ENCODE measurements around the gene BIVM.
A peak's percentile ranks its signal among the peaks of the same experiment; 100 is the strongest.

Gene BIVM

DNA sequence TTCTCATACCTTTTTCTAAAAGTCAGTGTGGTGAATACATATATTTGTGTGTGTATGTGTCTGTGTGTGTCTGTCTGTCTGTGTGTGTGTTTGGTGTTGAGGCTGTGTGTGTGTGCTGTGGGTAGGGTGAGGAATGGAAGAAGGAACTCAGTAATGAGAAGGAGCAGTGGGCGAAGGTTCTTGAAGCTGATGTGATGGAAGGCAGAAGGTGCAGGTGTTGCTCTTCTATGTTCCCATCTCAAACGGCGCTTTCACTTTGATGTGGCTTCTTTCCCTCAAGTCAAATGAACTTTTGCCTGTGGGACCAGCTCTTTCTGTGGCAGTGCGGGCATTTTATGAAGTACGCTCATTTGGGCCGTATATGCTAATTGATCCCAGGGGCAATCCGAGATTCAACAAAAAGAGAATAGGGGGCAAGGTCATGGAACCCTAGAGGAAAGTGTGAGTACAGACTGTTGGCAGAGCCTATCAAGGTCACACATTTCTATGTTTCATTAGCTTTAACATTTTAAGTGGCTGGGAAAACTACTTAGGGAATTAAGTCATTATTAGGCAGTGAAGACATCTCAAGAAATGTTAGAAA is 15.2 kb downstream of the BIVM start:
- H3K4me3 Mint-ChIP-seq = peak overlapping the region; percentile 2 to 22
- DNase-seq = no peak
- no peaks in the 10 kb centered on the region for H3K27me3 Mint-ChIP-seq
- peaks cover 21% of the 10 kb centered on the region for H3K4me1 Mint-ChIP-seq
- ATAC-seq = no peak
- peak overlapping the region in 1 of 2 donors; percentile 10 for H3K27ac Mint-ChIP-seq
- H3K9me3 Mint-ChIP-seq = peaks cover 4 to 6% of the 10 kb centered on the region in 2 donors

DNA sequence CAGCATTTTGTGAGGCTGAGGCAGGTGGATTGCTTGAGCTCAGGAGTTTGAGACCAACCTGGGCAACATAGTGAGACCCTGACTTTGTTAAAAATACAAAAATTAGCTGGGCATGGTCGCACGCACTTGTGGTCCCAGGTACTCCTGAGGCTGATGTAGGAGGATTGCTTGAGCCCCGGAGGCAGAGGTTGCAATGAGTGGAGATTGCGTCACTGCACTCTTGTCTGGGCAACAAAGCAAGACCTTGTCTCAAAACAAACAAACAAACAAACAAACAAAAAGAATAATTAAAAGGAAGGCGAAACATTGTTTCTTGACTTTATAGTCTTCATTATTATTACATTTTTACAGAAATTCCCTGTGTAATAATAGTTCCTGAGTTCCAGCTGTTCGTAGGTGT is 15.9 kb downstream of the BIVM start:
- no peaks in the 10 kb centered on the region for H3K27me3 Mint-ChIP-seq
- no peak overlapping the region for H3K27ac Mint-ChIP-seq
- H3K9me3 Mint-ChIP-seq = peaks cover 4 to 5% of the 10 kb centered on the region in 2 donors
- DNase-seq = no peak
- H3K4me1 Mint-ChIP-seq = peaks cover 21% of the 10 kb centered on the region
- ATAC-seq = no peak
- H3K4me3 Mint-ChIP-seq = no peak overlapping the region

DNA sequence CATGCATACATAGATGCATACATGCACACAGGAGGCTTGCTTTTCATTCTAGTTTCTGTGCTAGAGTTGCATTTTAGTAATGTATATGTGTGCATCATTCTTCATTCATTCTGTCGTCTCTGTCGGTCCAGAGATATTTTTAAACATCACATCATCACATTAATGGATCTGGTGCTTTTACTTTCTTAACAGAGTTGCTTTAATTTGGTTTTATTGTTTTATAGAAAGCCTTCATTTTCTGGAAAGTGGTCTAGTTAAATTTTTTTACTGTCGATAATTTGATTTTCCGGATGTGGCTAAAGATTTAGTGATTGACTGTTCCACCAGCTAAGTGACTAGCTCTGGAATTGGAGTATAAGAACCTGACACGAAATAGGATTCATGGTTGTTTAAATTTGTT is 16.9 kb downstream of the BIVM start:
- H3K9me3 Mint-ChIP-seq = no peaks in the 10 kb centered on the region
- no peaks in the 10 kb centered on the region for H3K27me3 Mint-ChIP-seq
- H3K4me1 Mint-ChIP-seq = peaks cover 21% of the 10 kb centered on the region
- DNase-seq (no peak), ATAC-seq (no peak)
- peak overlapping the region in 1 of 2 donors; percentile 61 for H3K27ac Mint-ChIP-seq
- H3K4me3 Mint-ChIP-seq = no peak overlapping the region

DNA sequence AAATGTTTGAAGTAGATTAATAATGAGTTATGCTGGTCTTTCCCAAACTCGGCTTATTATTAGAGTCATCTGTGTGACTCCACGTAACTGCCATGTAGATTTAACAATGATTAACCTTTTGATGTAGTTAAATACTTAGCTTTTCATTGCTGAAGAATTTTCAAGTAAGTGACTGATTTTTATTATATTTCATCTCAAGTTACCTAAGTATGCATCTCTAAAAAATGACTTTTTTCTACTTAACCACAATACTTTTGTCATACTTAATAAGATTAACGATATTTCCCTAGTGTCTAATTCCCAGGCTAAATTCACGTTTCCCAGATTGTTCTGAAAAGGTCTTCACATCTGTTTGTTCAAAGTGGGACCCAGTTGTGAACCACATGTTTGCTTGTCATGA is 17.8 kb downstream of the BIVM start:
- Mint-ChIP-seq H3K27ac (no peak overlapping the region), H3K4me1 (peaks cover 21% of the 10 kb centered on the region), H3K4me3 (no peak overlapping the region), H3K9me3 (no peaks in the 10 kb centered on the region), H3K27me3 (no peaks in the 10 kb centered on the region)
- no peak for ATAC-seq
- DNase-seq = no peak

DNA sequence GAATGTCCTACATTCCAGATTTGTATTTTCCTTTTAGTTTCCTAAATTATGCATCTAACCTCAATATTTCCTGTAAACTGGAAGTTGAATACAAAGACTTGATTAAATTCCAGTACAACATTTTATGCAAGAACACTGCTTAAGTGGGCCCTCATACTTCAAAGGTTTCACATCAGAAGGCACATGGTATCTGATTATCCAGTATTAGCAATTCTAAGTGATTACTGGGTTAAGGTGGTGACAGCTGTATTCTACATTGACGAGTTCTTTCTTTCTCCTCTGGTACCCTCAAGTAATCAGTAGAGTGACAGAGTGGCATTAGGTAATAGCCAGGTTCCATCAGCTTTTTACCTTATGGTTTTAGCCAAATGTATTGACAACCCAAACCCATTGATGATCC is 18.3 kb downstream of the BIVM start:
- Mint-ChIP-seq H3K9me3 (no peaks in the 10 kb centered on the region), H3K4me3 (no peak overlapping the region), H3K27ac (no peak overlapping the region), H3K4me1 (peaks cover 17% of the 10 kb centered on the region), H3K27me3 (no peaks in the 10 kb centered on the region)
- DNase-seq (no peak), ATAC-seq (no peak)

DNA sequence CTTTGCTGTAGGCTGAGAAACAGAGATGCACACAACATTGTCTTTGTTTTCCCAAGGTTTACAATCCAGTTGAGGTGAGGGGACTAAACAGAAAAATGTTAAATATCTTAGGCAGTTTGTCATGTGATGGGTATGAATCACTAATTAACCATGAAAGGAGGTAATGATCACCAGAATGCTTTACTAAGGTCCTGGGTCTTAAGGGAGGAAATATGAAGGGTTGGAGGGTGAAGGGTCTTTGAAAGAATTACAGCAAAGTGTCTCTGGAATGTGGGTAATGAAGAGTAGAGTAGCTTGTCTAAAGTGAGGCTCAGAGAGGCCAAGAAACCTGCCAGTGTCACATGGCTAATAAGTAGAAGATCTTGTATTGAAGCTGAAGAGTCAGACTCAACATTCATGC is 19.0 kb downstream of the BIVM start:
- ATAC-seq = no peak
- no peak overlapping the region for H3K27ac Mint-ChIP-seq
- no peak overlapping the region for H3K4me3 Mint-ChIP-seq

DNA sequence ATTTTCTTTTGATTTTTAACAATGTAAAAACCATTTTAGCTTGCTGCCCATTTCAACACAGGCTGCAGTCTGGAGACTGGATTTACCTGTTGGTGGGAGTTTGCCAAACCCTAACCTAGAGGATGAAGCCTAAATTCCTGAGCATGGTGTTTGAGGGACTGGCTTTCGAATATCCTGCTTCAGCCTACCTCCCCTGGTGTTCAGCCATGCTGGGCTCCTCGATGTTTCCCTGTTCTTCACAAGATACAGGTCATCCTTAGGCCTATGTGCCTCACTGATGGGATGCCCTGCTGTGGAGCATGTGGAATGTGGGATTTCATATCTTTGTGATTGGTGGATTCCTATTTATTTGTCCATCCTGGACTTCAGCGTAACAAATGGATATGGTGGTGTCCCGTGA is 26.5 kb downstream of the BIVM start:
- no peak for DNase-seq
- Mint-ChIP-seq H3K27ac (peak overlapping the region in 1 of 2 donors; percentile 84), H3K4me3 (no peak overlapping the region)

More for the DNA sequence above, 19.0 kb downstream of the BIVM start:
- H3K4me1 Mint-ChIP-seq = peaks cover 11% of the 10 kb centered on the region
- H3K9me3 Mint-ChIP-seq = no peaks in the 10 kb centered on the region
- H3K27me3 Mint-ChIP-seq = no peaks in the 10 kb centered on the region
- no peak for DNase-seq

DNA sequence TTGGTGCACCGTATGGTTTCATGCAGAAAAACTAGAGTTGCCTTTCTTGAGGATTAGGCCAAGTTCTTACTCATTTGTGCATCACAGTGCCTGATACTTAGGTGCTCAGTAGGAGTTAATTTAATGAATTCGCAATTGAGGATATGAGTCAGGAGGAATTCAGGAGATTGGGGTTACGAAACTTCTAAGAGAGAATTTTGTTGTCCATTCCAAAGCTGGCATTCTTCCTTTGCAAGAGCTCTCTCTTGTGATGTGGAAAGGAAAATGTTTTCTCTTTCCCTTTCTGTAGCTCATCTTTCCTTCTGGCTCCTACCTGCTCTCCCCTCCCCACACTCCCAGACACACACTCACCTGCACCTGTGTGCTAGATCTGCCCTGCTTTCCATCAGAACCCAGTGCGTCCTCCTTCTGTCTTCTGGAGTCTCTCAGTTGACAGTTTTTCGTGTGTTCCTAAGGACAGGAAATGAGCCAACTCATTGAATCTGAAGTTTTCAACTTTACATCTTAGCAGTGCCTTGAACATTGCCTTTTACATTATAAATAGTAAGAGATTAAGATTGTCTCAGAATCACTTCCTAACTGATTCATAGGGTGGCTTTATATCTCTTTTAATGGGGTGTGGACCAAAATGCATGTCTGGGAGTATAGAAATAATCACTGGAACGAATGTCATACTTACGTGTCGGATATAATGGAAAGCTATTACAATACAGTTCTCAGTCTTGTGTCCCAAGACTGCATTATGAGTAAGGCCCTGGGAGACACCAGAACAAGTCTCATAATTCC is 27.2 kb downstream of the BIVM start:
- Mint-ChIP-seq H3K4me3 (no peak overlapping the region), H3K27ac (peak overlapping the region in 1 of 2 donors; percentile 84), H3K9me3 (no peaks in the 10 kb centered on the region), H3K4me1 (no peaks in the 10 kb centered on the region), H3K27me3 (no peaks in the 10 kb centered on the region)
- ATAC-seq (no peak), DNase-seq (no peak)

More for the DNA sequence above, 26.5 kb downstream of the BIVM start:
- H3K9me3 Mint-ChIP-seq = no peaks in the 10 kb centered on the region
- no peak for ATAC-seq
- no peaks in the 10 kb centered on the region for H3K27me3 Mint-ChIP-seq
- no peaks in the 10 kb centered on the region for H3K4me1 Mint-ChIP-seq

DNA sequence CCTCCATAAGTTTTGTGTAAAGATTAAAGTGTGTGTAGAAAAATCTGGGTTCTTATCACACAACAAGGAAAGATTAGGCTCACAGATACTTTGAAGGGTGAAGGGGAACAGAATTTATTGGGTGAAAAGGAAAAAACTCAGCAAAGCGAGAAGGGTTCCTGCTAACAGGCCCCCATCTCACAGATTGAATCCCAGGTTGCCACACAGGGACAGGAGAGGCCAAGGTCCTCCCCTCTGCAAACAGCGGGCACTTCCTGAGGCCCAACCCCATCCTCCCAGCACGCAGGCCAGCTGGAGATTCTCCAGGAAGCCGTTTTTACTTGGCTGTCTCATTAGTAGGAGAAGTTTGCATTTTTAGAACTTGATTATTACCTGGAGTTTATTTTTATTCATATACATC is 31.7 kb downstream of the BIVM start:
- Mint-ChIP-seq H3K27ac (peak overlapping the region in 1 of 2 donors; percentile 19), H3K4me1 (peaks cover 4% of the 10 kb centered on the region), H3K27me3 (no peaks in the 10 kb centered on the region), H3K4me3 (no peak overlapping the region), H3K9me3 (no peaks in the 10 kb centered on the region)
- no peak for ATAC-seq
- no peak for DNase-seq

DNA sequence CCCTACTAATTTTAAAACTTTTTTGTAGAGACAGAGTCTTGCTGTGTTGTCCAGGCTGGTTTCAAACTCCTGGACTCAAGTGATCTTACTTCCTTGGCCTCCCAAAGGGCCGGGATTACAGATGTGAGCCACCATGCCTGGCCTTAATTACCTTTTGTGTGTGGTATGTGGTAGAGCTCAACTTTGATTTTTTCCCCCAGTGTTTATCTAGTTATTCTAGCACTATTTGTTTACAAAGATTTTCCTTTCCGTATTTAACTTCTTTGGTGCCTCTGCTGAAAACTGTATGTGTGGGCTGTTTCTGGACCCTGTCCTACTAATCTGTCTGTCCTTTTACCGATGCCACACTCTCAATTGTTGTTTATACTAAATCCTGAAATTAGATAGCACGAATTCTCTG is 37.6 kb downstream of the BIVM start:
- Mint-ChIP-seq H3K9me3 (no peaks in the 10 kb centered on the region), H3K4me3 (no peak overlapping the region), H3K4me1 (peaks cover 4% of the 10 kb centered on the region), H3K27ac (no peak overlapping the region), H3K27me3 (no peaks in the 10 kb centered on the region)
- no peak for DNase-seq
- ATAC-seq = no peak

DNA sequence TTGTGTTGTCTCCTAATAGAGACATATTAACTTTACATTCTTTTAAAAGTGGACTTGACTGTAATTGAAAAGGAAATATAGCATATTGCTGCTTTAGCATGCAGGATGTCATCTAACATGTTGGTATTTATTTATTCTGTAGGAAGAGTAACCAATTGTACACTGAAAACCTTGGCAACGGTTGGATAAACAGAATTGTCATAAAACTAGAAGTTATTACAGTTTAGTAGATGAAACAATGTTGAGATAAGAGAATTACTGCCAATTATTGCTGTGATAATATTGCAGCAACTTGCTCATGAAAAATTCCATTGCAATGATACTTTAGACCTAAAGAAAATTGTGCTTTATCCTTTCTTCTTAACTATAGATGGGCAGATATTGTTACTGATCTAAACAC is 39.4 kb downstream of the BIVM start:
- no peaks in the 10 kb centered on the region for H3K4me1 Mint-ChIP-seq
- no peak overlapping the region for H3K27ac Mint-ChIP-seq
- no peaks in the 10 kb centered on the region for H3K9me3 Mint-ChIP-seq
- ATAC-seq (no peak), DNase-seq (no peak)
- H3K4me3 Mint-ChIP-seq = no peak overlapping the region
- H3K27me3 Mint-ChIP-seq = no peaks in the 10 kb centered on the region

DNA sequence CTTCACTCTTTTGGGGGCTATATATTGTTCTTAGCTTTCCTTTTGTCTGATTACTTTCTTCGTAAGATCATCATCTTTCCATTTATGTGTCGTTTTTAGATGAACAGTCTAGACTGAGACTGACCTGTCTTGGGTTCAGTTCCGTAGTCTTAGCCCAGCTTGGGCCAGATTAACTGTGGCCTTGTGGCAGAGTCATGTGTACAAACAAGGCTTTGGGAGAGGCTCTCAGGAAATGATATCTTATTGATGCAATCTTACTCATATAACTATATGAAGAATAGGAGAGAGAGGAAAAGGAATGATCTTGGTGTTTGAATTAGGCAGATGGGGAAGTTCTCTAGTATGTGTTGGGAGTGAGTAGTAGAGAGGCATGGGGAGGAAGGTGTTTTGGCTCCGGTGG is 40.1 kb downstream of the BIVM start:
- Mint-ChIP-seq H3K27me3 (no peaks in the 10 kb centered on the region), H3K9me3 (no peaks in the 10 kb centered on the region), H3K4me1 (no peaks in the 10 kb centered on the region), H3K4me3 (no peak overlapping the region), H3K27ac (no peak overlapping the region)
- no peak for ATAC-seq
- no peak for DNase-seq

DNA sequence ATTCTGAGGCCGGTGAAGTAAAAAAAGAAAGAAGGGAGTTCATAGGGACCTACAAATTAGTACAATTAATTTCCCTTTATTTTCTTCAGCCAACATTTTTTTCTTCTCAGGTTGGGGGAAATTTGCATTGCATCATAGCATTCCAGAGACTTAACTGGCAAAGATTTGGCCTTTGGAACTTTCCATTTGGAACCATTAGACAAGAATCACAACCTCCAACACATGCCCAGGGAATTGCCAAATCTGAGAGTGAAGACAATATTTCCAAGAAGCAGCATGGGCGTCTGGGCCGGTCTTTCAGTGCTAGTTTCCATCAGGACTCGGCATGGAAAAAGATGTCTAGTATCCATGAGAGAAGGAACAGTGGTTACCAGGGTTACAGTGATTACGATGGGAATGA is 40.5 kb downstream of the BIVM start:
- Mint-ChIP-seq H3K9me3 (no peaks in the 10 kb centered on the region), H3K4me1 (peaks cover 3% of the 10 kb centered on the region), H3K4me3 (no peak overlapping the region), H3K27ac (no peak overlapping the region), H3K27me3 (no peaks in the 10 kb centered on the region)
- DNase-seq = no peak
- ATAC-seq = no peak

DNA sequence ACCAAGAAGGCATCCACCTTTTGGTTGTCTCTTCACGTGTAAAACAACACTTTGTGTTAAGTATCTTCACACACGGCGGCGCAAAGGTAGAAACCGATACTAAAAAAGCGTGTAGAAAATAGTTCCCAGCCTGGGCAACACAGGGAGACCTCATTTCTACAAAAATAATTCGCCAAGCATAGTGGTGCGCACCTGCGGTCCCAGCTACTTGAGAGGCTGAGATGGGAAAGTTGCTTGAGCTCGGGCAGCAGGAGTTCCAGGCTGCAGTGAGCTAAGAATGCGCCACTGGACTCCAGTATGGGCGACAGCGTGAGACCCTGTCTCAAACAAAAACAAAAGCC is 46.3 kb downstream of the BIVM start:
- peaks cover 27% of the 10 kb centered on the region for H3K4me1 Mint-ChIP-seq

DNA sequence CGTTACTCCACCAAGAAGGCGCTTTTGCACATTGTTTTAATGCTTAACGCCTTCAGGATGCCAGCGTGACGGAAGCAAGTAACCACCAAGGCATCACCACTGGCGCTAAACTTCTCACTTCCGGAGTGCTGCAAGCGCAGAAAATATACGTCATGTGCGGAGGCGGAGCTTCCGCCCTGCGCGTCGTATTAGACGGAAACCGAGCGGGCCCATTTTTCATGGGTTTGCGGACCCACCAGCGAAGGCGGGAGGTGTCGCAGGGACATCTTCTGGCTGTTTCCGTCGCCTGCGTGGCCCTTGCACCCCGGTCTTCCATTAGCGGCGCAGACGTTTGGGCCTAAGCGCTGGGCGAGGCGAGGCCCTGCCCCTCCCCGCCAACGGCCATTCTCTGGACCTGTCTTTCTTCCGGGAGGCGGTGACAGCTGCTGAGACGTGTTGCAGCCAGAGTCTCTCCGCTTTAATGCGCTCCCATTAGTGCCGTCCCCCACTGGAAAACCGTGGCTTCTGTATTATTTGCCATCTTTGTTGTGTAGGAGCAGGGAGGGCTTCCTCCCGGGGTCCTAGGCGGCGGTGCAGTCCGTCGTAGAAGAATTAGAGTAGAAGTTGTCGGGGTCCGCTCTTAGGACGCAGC is 46.8 kb downstream of the BIVM start, which contains the start of gene ERCC5:
Gene ERCC5, plus strand, starts transcription at position 403 of the 631 bp plus-strand sequence. CDS start 235 bp downstream, outside the sequence.
- Mint-ChIP-seq H3K4me1 (peaks cover 32% of the 10 kb centered on the region), H3K4me3 (peak within 1 kb of the TSS; percentile 94 to 97)

More for the DNA sequence above, 46.3 kb downstream of the BIVM start:
- Mint-ChIP-seq H3K4me3 (peak overlapping the region; percentile 94 to 97), H3K27me3 (no peaks in the 10 kb centered on the region), H3K27ac (peak overlapping the region; percentile 94 to 98), H3K9me3 (no peaks in the 10 kb centered on the region)
- peak; percentile 33 for ATAC-seq
- no peak for DNase-seq

More for the DNA sequence above, 46.8 kb downstream of the BIVM start, which contains the start of gene ERCC5:
- peak within 1 kb of the TSS; percentile 94 to 98 for H3K27ac Mint-ChIP-seq
- no peaks in the 10 kb centered on the region for H3K9me3 Mint-ChIP-seq
- ATAC-seq (peak; percentile 93), DNase-seq (peak; percentile 96 to 97)
- H3K27me3 Mint-ChIP-seq = no peaks in the 10 kb centered on the region
